GM19372 (cell line): ENCODE data around the gene PRIMPOL.

Source experiments
- ATAC-seq: cut with Tn5 transposase; IDR thresholded peaks from one replicate; pipeline ENCODE4 v1.9.1; 2021; ENCODE audit warnings: mild to moderate bottlenecking, low read depth, moderate library complexity; ENCODE audit not compliant: unreplicated experiment

PRIMPOL gene

DNA sequence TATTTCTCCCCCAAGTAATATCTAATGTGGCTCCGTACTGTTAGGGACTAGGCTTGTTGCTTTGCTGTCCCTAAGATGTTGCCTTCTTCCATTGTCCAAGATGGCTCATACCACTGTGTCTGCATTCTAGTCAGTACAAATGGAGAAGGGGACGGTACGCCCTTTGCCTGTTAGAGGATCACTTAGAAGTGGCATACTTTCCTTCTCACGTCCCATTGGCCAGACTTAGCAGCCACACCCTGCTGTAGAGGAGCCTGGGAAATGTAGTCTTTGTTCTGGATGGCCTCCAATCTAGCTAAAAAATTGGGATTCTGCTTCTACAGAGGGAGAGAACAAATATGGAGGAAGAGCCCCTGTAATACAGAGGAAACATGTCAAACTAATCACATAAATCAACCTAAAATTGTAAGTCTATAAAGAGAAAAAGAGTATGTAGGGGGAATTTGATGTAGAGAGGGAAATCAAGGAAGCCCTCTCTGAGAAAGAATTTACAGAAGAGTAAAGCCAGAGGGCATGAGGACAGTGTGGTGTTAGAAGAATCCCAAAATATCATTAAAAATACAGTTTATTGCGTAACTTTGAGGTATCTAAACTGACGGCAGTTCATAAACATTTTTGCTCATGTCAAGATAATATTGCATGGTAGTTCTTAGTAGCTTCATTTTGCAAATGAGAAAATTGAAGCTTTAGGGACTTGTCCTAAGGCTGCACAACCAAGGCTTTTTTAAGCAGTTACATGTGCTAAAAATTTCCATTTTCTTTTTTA lies 15.1 kb downstream of the PRIMPOL start:
- ATAC-seq, result no peak

DNA sequence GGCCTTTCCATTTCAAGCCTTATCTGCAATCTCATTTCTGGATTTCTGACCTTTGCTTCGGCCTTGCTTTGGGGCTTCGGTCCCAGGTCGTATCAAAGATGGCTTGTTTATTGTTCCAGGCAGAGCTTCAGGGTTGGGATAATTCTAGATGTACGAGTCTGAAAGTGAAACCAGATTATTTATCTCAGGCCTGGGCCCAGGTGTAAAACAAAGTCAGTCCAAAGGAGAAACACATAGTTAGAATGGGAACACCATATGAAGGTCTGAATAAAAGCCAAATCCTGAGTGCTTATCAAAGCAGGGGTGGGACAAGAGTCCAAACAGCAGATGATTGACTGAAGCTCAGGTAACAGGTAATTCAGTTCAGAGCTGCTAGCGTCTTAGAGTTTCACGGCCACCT lies 17.1 kb downstream of the PRIMPOL start:
- ATAC-seq, result no peak

DNA sequence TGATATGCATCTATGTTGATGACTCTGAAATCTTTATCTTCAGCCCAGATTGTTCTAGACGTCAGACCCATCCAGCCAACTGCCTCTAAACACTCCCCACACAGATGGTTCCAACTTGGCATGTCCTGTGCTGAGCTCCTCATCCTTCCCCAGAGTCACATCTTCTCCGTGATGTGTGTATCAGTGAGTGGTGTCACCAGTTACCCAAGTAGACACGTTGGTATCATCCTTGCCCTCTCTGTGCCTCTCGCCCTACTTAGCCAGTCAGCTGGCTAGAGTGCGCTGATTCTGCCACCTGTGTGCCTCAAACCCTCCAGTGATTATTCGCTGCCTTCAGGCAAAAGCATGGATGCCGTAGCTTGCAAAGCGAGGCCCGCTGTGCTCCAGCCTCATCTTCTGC lies 18.6 kb downstream of the PRIMPOL start:
- no peak for ATAC-seq

DNA sequence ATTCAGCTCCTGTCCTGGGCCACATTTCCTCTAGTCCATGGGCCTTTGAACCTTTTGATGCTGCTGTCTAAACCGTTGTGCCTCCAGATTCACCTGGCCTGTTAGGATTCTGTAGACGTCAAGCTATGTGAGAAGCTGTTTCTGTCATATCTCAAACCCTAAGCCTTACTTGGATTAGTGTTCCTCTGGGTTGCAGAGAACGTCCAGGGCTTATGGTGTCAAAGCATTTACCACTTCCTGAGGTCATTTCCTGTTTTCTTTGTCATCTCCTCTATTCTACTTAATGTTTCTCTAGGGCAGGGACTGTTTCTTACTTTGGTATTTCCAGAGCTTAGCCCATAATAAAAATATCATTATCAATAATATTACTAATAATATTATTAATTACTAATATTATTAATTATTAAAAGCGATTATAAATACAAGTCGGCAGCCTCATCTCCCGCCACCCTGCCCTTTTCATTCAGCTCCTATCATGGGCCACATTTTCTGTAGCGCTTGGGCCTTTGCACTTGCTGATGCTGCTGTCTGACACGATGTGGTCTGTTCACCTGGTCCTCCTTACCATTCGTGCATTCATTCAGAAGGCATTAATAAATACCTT lies 19.1 kb downstream of the PRIMPOL start:
- no peak for ATAC-seq

DNA sequence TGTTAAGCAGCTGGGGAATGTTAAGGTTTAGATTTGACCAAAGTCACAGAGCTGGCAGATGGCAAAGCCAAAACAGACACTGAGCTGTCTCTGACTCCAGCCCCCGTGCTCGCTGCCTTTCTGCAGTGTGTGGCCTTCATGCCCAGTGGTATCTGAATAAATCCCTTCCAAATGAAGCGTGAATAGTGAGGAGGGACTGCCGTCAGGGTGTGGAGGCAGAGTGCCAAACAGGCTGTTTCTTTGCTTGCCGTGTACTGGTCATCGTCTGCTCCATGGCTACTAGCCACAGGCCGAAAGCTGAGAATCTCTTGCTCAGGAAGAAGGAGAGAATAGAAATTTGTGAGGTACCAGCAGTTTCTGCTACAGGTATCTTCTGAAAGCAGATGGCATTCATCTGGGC lies 19.7 kb downstream of the PRIMPOL start:
- ATAC-seq, result no peak

DNA sequence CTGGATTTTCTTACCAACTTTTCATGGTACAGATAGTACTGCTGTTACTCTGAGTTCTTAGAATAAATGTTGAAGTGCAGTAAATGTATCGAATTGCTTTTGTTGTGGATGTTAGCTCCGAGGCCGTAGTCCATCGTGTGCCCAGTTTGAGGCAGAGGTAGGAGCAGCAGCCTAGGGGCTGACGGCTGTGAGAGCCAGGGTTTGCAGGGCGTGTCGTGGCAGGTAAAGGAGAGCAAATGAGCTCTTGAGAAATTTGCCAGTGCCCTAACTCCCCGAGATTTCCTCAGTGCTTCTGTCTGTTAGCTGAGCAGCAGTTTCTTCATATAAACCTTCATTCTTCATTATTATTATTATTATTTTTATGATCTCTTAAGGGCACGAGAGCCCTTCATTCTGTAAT lies 21.6 kb downstream of the PRIMPOL start:
- ATAC-seq, result no peak

DNA sequence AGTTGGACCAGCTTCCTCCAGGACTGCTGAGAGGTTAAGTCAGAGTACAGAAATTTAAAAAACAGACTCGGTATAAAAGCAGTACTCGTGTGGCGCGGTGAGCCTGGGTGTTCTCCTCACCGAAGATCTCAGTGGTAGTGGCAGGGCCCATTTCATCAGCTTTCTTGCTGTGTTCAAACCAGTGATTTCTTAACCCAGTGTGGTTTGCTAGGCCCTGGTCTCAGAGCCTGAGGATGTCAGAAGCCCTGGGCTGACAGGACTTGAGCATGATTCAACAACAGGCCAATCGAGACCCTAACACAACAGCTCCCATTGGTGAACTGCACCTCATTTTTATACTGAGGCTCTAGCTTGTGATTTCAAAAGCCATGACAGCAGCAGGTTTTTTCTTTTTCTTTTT lies 23.2 kb downstream of the PRIMPOL start:
- ATAC-seq, result no peak

DNA sequence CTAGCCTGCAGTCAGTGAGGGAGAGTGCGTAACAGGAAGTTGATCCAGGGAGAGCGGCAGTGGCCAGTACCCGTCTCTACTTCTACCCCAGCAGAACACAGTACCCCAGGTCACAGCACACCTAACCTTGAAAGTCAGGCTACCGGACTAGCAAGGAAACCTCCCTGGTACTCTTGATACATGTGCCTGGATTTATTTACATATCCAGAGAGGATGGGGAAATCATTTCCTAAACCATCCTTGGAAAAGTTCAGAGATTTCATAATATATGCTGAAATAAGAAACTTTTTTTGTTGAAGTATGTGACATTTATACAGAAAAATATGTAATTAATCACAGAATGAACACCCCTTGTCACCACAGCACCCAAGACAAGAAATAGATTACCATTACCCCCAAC lies 24.5 kb downstream of the PRIMPOL start:
- ATAC-seq, result no peak

DNA sequence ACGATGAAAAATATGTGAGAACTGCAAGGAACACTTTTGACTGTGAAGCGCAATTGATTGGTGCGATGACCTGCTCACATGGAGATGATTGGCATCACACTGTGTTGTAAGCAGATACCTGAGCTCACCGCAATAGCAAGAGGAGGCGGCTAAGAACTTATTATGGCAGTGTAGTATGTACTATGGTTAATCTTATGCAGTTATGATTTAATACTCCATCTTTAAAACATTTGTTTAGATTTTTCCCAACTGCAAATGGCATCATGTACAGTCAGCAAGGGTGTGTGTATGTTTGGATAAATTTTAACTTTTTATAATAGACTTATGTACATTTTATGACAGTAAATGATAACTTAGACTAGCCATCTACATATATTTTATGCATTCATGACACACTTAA lies 25.5 kb downstream of the PRIMPOL start:
- ATAC-seq, result no peak

DNA sequence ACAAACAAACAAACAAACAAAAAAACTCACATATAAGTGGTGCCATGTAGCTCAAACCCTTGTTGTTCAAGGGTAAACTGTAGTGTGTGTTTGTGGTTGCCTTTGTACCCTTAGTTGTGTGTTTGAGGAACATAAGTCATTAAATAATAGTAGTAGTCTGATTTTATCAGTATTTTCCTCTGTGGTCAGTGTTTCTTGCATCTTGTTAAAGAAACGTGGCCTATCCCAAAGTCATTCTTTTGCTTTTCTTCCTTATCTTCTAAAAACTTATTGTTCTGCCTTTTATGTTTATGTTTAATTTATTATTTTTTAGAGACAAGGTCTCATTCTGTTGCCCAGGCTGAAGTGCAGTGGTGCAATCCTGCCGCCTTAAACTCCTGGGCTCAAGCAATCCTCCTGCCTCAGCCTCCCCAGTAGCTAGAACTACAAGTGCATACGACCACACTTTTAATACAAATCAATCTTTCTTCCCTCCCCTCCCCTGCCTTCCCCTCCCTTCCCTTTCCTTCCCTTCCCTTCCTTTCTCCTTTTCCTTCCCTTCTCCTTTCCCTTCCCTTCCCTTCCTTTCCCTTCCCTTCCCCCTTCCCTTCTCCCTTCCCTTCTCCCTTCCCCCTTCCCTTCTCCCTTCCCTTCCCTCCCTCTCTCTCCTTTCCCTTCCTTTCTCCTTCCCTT lies 26.4 kb downstream of the PRIMPOL start:
- ATAC-seq, result no peak

DNA sequence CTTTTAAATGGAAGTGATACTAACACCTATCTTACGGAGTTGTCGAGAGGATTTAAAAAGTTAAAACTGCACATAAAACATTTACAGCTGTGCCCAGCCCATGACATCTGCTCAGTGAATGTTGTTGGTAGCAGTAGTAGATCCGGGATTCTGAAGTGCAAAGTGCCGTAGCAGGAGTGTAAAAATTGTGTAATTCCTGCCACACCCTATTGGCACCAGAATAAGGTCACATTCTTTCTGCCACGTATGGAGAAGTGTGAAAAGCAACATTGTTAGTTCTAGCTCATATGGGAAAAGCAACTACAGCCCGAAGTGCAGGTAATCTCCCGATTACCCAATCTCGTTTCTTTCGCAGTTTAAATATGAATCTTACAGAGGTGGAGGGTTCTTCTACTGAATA lies 31.2 kb downstream of the PRIMPOL start:
- ATAC-seq, result no peak

DNA sequence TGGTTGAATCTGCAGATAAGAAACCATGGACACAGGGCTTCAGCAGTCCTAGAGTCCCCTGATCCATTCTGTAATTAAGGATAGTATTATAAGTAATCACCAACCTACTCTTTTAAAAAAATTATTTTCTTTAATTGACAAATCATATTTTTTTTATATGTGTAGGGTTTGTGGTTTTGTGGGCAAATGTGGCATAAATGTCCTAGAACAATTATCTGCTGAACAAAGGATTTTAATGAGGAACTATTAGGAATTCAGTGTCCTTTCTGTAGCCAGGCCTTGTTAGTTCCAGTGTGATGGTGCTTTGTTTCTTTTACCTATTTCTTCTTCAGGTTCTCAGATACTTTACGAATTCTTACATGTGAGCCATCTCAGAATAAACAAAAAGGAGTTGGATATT lies 32.4 kb downstream of the PRIMPOL start:
- ATAC-seq, result no peak

DNA sequence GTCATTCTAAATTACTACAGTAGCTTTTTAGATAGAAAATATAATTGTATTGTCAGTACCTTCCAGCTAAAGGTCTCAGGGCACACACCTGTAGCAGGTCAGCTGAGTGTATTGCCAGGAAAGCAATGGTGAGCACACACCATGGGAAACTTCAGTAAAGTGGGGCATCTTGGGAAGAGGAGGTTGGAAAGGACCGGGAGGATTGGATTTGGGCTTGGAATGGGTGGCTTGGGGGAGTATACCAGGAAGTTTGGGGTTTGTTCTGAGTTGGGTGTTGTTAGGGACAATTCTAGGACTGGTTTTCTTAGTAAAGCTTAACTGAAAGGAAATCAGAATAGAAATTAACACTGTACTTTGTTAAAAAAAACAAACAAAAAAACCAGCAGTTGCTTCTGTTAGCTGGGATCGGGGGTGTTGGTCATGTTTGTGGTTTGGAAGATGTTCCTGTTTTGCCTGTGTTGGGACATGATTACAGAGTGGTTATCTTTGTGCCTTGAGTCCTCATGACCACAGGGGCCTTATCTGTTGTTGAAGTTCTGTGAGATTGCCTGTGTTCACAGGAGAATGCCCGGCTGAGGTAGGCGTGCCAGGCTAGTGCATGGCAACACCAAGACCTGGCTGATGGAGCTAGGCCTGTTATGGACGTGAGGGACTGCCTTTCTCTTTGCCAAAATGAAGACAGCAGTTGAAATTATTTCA lies 35.1 kb downstream of the PRIMPOL start:
- ATAC-seq, result no peak

DNA sequence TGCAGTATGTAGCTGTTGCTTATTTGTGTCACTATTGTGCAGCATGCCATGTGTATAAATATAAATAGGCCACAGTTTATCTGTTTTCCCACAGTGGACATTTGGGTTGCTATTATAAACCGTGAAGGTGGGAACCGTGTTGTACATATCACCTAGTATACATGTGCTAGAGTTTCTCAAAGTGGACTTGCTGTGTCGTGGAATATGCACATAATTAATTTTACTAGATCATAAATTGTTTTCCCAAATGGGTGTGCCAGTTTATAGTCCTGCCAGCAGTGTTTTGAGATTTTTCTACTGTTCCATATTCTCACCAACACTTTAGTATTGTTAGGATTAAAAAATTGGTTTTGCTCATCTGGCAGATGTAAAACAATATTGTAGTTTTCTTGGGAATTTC lies 38.5 kb downstream of the PRIMPOL start:
- ATAC-seq, result no peak

DNA sequence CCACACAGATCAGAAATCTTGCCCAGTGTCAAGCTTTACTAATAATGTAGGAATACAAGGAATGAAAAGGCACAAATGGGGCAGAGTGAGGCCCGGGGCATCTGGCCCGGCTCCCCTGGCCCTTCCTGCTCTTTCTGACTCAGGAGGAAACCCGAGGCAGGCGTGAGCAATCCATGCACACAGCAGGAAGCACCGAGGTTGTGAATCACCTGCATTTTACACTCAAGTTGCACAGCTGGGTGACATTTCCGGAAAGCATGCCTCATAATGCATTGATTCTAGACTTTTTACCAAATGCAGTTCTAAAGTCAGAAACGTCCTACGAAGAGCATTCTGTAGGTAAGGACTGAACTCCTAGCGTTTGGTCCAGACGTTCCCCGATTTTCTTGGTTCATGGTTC lies 38.9 kb downstream of the PRIMPOL start:
- ATAC-seq, result no peak

DNA sequence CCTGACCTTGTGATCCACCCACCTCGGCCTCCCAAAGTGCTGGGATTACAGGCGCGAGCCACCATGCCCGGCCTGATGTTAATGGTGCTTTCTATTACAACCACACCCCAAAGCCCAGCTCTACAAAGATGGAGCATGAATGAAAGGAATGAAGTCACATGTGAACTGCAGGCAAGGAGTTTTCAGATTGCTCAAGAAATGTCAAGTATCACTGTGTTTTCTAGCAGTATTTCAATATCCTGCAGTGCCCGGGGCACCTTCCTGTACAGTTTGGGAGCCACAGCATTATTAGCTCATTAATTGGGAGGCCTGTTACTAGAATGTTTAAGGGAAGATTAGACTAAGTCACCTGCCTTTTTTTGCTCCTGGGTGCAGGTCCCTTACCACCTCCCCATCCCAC lies 40.1 kb downstream of the PRIMPOL start:
- no peak for ATAC-seq

DNA sequence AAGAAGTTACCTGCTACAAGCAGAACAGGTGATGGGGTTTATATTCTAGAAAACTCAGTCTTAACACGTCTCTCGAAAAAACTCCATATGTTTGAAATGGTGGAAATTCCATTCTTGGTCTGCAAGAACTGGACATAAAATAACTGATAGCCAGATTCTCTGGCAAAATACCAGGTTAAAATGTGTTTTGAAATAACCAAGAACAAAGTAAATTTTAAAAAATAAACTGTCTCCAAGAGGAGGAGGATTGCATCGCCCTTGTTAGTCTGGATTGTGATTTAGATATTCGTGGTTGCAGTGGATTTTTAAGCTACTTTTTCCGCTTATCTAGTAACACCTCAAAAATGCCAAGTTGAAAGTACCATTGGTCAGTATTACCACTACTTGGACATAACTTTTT lies 43.5 kb downstream of the PRIMPOL start:
- ATAC-seq, result no peak

DNA sequence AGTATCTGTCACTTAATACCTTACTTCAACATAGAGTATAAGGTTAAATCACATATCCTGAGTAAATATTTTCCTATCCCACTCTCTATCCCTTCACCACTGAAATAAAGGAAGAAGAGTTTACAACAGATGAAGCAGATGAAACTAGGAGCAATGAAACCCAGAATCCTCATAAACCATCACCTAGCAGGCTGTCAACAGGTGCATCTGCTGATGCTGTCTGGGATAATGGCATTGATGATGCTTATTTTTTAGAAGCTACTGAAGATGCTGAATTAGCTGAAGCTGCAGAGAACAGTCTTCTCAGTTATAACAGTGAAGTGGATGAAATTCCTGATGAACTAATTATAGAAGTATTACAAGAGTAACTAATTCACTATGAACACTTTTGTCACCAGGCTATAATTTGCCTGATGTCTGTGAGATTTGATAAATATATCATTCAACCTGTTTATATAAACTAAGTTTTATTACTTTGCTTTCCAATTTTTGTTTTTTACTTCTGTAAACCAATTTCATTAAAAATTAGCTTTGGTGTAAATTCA lies 44.9 kb downstream of the PRIMPOL start:
- no peak for ATAC-seq

DNA sequence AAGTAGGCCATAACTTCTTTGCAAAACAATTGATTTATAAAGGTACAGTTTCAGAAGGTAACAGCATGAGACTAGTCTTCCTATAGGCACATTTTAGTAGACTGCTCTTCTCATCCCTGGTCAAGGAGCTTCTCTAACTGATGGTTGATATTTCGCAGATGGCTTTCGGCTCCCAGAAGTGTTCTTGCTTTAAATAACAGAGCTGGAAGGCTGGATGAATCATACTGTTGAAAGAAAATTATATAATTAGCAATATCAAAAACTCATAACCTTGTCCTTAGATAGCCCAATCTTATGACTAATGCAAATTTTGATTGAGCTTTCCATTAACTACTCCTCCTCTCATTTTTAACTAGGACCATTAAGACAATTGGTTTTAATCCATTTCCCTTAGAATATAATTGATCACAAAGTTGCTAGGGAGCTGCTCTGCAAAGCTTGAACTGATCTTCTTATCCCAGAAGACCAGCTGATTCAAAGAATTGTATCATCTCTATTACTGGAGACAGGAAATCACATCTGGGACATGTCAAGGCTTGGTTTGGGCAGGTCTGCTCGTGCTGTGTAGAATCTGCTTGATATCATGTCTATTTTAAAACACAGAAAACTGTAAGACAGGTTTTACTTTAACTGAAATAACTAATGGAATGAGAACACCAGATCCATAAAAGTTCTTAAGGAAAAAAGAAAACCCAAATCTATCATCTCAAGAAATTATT lies 45.8 kb downstream of the PRIMPOL start:
- no peak for ATAC-seq

DNA sequence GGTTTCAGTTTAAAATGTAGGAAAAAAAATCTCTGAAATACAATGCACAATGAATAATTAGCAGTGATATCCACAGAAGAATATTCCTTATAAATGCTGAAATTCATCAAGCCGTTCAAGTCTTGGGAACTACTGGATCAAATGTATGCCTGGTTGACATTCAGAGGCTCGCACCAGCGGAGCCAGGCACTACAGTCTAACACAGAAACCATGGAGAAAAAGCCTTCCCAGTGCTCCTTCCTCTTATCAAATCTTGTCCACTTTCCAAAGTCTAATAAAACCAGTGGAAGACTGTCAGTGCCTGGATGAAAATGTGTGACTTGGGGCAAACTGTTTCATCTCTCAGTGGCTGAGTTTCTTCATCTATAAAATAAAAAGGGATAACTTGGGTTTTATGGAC lies 48.4 kb downstream of the PRIMPOL start:
- ATAC-seq, result no peak
